MG63 (cell line): Measurements from ENCODE around the gene PLXNA2. TPM values are rescaled to one million over a fixed set of nuclear protein-coding genes. Genes with fewer than 3 reads are reported as not detected.

Source experiments
- DNase-seq: peaks from one replicate; pipeline ENCODE4 v3.0.0-alpha.2; 2020
- H3K27me3 ChIP-seq: fragments of 250-450 bp; sonication (Bioruptor Pico); 2 replicates; pipeline ENCODE4 v1.5.1; 2020; ENCODE audit warnings: mild to moderate bottlenecking, moderate library complexity
- H3K36me3 ChIP-seq: fragments of 250-450 bp; sonication (Bioruptor Pico); 2 replicates; pipeline ENCODE4 v1.5.1; 2020; ENCODE audit warnings: mild to moderate bottlenecking, moderate library complexity
- H3K4me3 ChIP-seq: fragments of 250-450 bp; sonication (Bioruptor Pico); 2 replicates; pipeline ENCODE4 v1.5.1; 2020; ENCODE audit warnings: mild to moderate bottlenecking, moderate library complexity
- H3K9me3 ChIP-seq: fragments of 250-450 bp; sonication (Bioruptor Pico); 2 replicates; pipeline ENCODE4 v1.5.1; 2020; ENCODE audit warnings: mild to moderate bottlenecking, moderate library complexity
- total RNA-seq: library from RNA; depleted of rRNA; stranded (reverse); fragments of >200 nt; shearing (Covaris generic); gene quantifications from 2 replicates; pipeline ENCODE4 v1.2.3, GENCODE V29; 2014; ENCODE audit warnings: low replicate concordance

PLXNA2 gene
- total RNA-seq, 1 experiment from 2014 or later = 0.56 TPM

GRCh38 chr1:208171616-208172422 is 72.4 kb downstream of the PLXNA2 start:
- H3K9me3 ChIP-seq = no peaks in the 10 kb centered on the region
- no peak for DNase-seq
- no peaks in the 10 kb centered on the region for H3K27me3 ChIP-seq
- H3K36me3 ChIP-seq = no peaks in the 10 kb centered on the region
- H3K4me3 ChIP-seq = no peak overlapping the region

DNA sequence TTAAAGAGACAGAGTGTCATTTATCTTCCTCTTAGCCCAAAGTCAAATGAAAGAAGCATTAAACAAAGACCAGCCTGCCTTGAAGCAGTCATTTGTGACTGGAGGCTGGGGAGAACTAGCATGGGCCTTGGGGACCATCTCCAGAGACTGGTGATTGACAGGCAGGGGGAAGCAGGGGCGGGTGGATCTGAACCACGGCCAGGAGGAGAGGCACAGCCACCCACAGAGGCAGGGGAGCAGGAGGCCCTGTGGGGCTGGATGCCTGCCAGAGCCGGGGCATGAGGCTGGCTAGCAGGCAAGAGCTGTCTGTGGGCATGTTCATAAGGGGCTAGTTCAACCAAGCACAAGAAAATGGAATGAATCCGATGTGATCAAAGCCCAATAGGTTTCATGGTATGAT is 73.9 kb downstream of the PLXNA2 start:
- Histone ChIP-seq H3K9me3 (no peaks in the 10 kb centered on the region), H3K36me3 (no peaks in the 10 kb centered on the region), H3K4me3 (no peak overlapping the region), H3K27me3 (no peaks in the 10 kb centered on the region)
- DNase-seq = no peak

DNA sequence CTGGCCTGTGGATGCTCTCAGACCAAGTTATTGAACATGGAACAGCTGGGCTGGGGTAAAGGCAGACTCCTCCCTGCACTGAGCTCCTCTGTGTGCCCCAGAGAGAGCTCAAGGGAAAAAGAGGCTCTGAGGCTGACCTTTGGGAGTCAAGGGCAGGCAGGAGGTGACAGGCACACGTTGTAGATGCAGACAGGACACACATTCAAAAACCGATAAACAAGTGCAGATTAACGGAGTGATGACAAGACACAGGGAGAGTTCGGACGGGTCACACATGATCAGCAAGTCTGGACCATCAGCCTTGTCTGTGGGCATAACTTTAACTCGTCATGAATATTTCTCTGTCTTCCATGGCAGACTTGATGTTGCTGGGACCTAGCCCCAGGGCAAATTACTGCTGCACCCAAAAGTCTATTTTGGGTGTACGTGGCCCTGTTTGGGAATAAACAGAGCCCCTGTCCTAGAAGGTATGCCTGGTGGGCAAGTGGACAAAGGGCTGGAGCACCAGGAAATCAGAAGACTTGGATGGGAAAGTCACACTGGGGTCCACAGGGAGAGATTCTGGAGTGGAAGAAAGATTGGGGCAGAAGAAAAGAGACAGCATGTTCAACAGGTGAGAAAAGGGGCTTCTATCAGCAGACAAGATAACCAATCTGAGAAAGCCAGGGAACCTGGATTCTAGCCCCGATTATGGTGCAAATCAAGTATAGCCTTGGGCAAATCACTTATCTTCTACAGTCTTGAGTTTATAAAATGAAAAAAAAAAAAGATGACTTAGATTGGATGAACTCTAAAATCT is 74.9 kb downstream of the PLXNA2 start:
- no peak for DNase-seq
- Histone ChIP-seq H3K27me3 (no peaks in the 10 kb centered on the region), H3K36me3 (no peaks in the 10 kb centered on the region), H3K9me3 (no peaks in the 10 kb centered on the region), H3K4me3 (no peak overlapping the region)

DNA sequence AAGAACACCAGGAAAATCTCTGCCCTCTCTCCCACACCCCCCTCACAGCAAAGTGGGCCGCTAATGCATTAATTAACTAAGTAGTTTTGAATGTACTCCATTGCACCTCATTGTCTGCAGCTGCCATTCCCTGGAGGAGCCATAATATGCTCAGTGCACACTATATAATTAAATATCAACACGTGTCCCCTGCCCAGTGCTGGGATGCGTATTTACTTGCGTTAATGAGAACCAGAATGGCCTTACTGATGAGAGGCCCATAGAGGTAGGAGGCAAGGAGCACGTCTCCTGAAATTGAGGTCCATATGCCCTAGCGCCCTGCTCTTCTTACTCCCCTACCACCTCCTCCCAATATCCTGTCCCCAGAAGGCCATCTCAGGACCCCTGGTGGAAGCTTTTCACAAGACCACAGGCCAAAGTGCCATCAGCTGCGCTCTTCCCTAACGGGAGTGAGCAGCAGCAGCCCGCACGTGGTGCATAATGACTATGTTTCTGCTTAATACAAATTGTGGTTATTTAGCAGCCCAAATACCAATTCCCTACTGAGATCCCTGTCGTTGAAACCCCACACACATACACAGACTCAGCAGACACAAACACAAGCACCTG is 76.8 kb downstream of the PLXNA2 start:
- Histone ChIP-seq H3K27me3 (no peaks in the 10 kb centered on the region), H3K36me3 (no peaks in the 10 kb centered on the region), H3K9me3 (no peaks in the 10 kb centered on the region), H3K4me3 (no peak overlapping the region)
- DNase-seq = no peak

DNA sequence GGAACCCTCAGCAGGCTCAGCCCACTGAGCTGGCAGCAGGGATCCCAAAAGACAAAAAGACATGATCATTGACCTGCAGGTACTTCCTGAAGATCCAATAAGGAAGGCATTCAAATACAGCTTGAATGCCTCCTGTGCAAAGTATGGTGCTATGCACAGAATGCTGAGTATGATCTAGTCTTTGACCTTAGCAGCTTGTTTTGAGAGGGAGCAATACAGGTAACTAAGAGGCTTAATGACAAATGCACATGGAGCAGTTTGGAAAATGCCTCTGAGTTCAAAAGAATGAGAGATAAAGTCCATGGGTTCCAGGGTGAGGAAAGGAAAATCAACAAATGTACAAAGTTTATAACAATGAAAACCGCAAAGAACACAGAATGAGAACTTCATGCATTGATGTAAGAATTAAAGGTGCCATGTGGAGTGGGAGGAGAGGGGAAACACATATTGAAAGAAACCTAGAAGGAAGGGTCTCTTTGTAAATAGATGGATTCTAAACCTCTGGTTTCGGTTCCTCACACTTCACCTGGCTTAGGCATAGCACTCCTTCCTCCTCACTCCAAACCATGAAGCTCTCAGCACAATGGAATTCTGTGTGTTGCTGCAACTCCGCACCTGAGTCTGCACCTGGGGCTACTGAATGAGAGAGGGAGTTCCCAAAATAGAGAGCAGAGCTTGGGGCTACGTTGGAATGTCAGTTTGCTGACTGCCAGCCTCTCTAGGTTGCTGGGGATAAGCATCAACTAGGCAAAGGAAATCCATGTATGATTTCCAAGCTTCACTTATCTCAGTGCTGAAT is 77.6 kb downstream of the PLXNA2 start:
- Histone ChIP-seq H3K27me3 (no peaks in the 10 kb centered on the region), H3K4me3 (no peak overlapping the region), H3K36me3 (no peaks in the 10 kb centered on the region), H3K9me3 (no peaks in the 10 kb centered on the region)
- no peak for DNase-seq

DNA sequence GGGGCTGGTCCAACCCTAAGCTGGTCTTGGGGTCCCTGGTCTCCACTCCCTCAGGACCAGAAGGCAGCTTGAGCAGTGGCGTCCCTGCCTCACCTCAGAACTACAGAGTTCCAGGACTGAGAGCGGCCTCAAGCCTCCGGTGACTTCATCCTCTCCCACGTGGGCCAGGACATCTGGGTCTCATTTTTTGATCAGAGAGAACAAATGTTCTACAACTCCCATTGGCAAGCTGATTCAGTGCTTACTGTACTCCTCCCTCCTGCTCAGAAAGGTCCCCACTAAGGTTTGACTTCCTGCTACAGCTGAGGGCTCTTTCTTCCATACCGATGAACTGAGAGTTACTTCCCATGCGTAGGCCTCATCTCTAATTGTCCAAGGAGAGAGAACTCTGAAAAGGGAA is 78.5 kb downstream of the PLXNA2 start:
- DNase-seq = no peak
- no peaks in the 10 kb centered on the region for H3K27me3 ChIP-seq
- H3K9me3 ChIP-seq = no peaks in the 10 kb centered on the region
- H3K36me3 ChIP-seq = no peaks in the 10 kb centered on the region
- H3K4me3 ChIP-seq = no peak overlapping the region

- no peak overlapping the region for H3K4me3 ChIP-seq
- DNase-seq = no peak
- H3K27me3 ChIP-seq = no peaks in the 10 kb centered on the region
- no peaks in the 10 kb centered on the region for H3K9me3 ChIP-seq
- H3K36me3 ChIP-seq = no peaks in the 10 kb centered on the region
Observed at GRCh38 chr1:208164609-208165008, 79.6 kb downstream of the PLXNA2 start.

DNA sequence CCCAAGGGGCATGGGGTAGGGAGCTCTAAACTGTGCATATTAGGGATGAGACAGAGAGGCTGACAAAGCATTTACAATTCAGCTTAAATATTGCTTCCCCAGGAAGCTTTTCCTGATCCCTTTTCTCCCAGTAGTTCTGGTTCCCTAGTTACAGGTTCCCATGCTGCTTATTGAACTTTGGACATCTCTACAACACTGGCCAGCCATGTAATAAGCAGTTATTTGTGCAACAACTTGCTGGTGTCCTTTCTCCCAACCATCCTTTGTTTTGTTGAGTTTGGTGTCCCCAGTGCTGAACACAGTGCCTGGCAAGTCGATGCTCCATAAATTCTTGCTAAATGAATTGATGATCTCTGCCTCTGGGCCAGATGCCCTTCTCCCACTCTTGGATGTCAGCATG is 80.6 kb downstream of the PLXNA2 start:
- no peak overlapping the region for H3K4me3 ChIP-seq
- no peaks in the 10 kb centered on the region for H3K27me3 ChIP-seq
- no peaks in the 10 kb centered on the region for H3K36me3 ChIP-seq
- no peak for DNase-seq
- H3K9me3 ChIP-seq = no peaks in the 10 kb centered on the region

- no peak for DNase-seq
Observed at GRCh38 chr1:208162903-208163302, 81.3 kb downstream of the PLXNA2 start.

GRCh38 chr1:208161656-208162375 is 82.4 kb downstream of the PLXNA2 start:
- no peaks in the 10 kb centered on the region for H3K9me3 ChIP-seq
- no peaks in the 10 kb centered on the region for H3K36me3 ChIP-seq
- H3K27me3 ChIP-seq = no peaks in the 10 kb centered on the region
- no peak overlapping the region for H3K4me3 ChIP-seq
- DNase-seq = no peak

More at GRCh38 chr1:208162903-208163302, 81.3 kb downstream of the PLXNA2 start:
- Histone ChIP-seq H3K9me3 (no peaks in the 10 kb centered on the region), H3K27me3 (no peaks in the 10 kb centered on the region), H3K36me3 (no peaks in the 10 kb centered on the region), H3K4me3 (no peak overlapping the region)

GRCh38 chr1:208161005-208161404 is 83.2 kb downstream of the PLXNA2 start:
- Histone ChIP-seq H3K27me3 (no peaks in the 10 kb centered on the region), H3K9me3 (no peaks in the 10 kb centered on the region)
- no peak for DNase-seq

DNA sequence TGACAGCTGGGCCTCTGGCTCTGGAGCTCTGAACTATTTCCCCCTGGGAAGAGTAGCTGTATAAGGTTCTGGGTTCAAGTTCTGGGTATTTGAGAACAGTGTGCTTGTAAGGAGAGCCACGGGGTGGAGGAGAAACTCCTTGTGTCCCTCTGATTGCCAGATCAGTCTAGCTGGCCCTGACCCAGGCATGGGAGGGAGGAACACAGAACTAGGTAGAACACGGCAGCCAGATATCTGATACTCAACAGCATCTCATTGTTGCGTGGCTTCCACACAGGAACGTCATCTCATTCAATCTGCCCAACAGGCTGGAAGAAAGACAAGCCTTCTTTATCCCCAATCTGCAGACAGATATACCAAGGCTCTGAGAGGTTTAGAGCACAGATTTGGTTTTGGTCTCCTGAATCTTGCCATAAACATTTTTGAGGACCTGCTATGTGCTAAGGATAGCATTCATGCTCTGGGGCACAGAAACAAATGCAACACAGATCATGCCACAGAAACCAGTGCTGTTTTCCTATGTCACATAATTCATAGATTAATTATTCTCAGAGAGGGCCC is 83.8 kb downstream of the PLXNA2 start:
- Histone ChIP-seq H3K4me3 (no peak overlapping the region), H3K36me3 (no peaks in the 10 kb centered on the region), H3K27me3 (no peaks in the 10 kb centered on the region), H3K9me3 (no peaks in the 10 kb centered on the region)
- DNase-seq = no peak

More at GRCh38 chr1:208161005-208161404, 83.2 kb downstream of the PLXNA2 start:
- Histone ChIP-seq H3K4me3 (no peak overlapping the region), H3K36me3 (no peaks in the 10 kb centered on the region)

GRCh38 chr1:208159555-208160258 is 84.5 kb downstream of the PLXNA2 start:
- Histone ChIP-seq H3K36me3 (no peaks in the 10 kb centered on the region), H3K9me3 (no peaks in the 10 kb centered on the region), H3K27me3 (no peaks in the 10 kb centered on the region), H3K4me3 (no peak overlapping the region)
- DNase-seq = no peak

DNA sequence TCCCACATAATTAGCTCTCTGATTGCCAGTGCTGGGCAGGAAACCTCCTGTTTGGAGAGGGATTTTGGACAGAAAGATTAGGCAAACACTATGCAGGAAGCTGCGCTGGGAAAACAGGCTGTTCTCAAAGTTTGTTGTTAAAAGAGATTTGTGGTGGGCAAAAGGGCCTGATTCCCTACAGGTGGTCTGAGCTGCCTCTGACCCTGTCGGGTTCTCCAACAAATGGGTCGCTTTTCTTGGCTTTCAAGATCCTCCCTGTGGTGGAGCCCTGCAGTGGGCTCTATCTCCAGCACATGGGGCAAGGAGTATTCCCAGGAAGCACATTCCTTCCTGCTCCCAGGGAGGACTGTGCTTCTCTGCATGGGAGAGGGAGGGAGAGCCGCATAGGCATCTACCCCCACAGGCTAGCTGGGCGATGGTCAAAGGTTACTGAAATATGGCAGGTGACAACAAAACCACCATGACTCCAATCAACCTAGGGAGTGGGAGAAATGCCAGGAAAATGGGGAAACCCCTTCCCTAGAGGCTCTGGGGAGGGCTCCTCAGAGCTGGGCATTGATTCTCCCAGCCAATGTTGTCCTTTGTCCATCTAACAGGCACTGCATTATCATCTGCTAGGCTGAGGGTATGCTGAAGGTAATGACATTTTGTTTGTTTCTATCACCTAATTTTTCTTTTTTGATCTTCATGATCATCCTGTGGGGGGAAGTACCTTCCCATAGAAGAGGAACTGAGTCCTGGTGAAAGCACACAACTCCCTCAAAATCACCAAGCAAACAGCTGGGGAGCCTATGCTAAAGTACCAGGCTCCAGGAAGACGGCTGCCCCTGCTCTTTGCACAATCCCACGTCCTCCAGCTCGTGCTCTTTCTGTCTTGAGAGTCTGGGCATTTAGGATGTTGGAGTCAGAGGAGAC is 85.3 kb downstream of the PLXNA2 start:
- H3K36me3 ChIP-seq = no peaks in the 10 kb centered on the region
- no peaks in the 10 kb centered on the region for H3K27me3 ChIP-seq
- no peak for DNase-seq
- no peaks in the 10 kb centered on the region for H3K9me3 ChIP-seq
- H3K4me3 ChIP-seq = no peak overlapping the region
